ENCODE measurements around the gene LGALS9B.
"Not testable (repeated sequence)": the region's sequence is repeated elsewhere in the genome, so short reads cannot be mapped to it uniquely, and the experiment has no call there.

DNA sequence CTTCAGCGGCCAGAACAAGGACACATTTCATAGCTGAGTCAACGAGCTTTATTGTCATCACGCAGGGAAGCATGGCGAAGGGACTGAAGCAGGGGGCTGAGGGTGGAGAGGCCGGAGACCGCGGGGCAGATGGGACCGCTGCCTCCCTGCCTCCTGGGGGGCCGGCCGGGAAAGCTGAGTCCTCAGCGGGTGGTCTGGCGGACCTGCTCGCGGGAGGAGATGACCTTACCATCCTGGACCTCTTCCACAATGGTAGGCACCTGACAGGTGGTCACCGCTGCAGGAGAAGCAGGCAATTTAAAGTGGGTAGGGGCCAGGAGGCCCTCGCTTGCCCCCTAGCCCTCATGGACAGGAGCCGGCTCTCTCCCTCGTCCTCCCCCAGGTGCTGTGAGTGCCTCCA lies 45.0 kb upstream of the LGALS9B start:
- TF ChIP-seq, protein P1, sequence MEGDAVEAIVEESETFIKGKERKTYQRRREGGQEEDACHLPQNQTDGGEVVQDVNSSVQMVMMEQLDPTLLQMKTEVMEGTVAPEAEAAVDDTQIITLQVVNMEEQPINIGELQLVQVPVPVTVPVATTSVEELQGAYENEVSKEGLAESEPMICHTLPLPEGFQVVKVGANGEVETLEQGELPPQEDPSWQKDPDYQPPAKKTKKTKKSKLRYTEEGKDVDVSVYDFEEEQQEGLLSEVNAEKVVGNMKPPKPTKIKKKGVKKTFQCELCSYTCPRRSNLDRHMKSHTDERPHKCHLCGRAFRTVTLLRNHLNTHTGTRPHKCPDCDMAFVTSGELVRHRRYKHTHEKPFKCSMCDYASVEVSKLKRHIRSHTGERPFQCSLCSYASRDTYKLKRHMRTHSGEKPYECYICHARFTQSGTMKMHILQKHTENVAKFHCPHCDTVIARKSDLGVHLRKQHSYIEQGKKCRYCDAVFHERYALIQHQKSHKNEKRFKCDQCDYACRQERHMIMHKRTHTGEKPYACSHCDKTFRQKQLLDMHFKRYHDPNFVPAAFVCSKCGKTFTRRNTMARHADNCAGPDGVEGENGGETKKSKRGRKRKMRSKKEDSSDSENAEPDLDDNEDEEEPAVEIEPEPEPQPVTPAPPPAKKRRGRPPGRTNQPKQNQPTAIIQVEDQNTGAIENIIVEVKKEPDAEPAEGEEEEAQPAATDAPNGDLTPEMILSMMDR (IDR thresholded peaks at IDR 0.05; ENCODE audit: poor library complexity): not testable (repeated sequence)
- not testable (repeated sequence) for TF ChIP-seq EZH2 (IDR thresholded peaks at IDR 0.05; ENCODE audit: borderline replicate concordance)
